T47D (cell line): ENCODE measurements around the gene TMUB1.
"Not testable (repeated sequence)": the region's sequence is repeated elsewhere in the genome, so short reads cannot be mapped to it uniquely, and the experiment has no call there.

ENCODE experiments used
- DNase-seq, 2 experiments: peaks; one replicate each; pipeline versions ENCODE4 v3.0.0 to v3.0.0-alpha.2; 2011 to 2012; ENCODE audit warnings: low read depth in 1 of 2, low spot score in 1 of 2
- JUND ChIP-seq: IDR thresholded peaks from 2 replicates; pipeline ENCODE4 v1.6.1; 2012; ENCODE audit warnings: low read depth
- in situ Hi-C: cut with HindIII; loops from 2 replicates; pipeline ENCODE4 v1.10.0; 2016; ENCODE audit warnings: low sequenced_read_pairs, low pct_unique_long_range_greater_than_20kb

Gene TMUB1

GRCh38 chr7:151053751-151054150, 29.5 kb downstream of the TMUB1 start:
- DNase-seq, result no peak
- in situ Hi-C loops, result no loop called here
- no peak for TF ChIP-seq JUND

DNA sequence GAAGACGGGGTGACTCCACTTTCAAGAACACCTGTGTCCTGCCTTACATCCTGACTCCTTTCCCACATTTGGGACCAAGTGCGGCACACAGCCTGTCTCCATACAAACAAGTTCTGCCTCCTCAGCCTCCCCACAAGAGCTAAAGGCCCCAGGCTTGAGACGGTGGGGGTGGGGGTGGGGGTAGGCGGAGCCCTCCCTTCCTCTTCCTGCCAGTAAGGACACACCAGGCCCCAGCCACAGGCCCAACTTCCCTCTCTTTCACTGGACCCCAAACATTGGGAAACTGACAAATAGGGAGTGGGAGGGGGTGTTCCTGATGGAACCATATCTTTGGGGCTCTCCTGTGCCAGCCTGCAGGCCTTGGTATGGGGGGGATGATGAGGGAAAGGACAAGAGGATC, 30.2 kb downstream of the TMUB1 start:
- DNase-seq, result no peak
- in situ Hi-C loops, result no loop called here
- no peak for TF ChIP-seq JUND

- no peak for TF ChIP-seq JUND
- DNase-seq, result no peak
- in situ Hi-C loops, result no loop called here
Observed at GRCh38 chr7:151051108-151051507, 32.2 kb downstream of the TMUB1 start.

- TF ChIP-seq JUND, result no peak
- no peak for DNase-seq
- in situ Hi-C loops, result no loop called here
Observed at GRCh38 chr7:151048911-151049463, 34.3 kb downstream of the TMUB1 start.

- DNase-seq, result no peak
- TF ChIP-seq JUND, result no peak
Observed at GRCh38 chr7:151047976-151048815, 35.1 kb downstream of the TMUB1 start, which contains the start of gene ASIC3. Gene ASIC3, plus strand, starts transcription at chr7:151048531. Its CDS starts 355 bp downstream, at chr7:151048886.

GRCh38 chr7:151046603-151047573, 36.4 kb downstream of the TMUB1 start:
- TF ChIP-seq JUND, result no peak
- DNase-seq, result peak; percentile 28 to 47
- in situ Hi-C loops, result no loop called here

More at GRCh38 chr7:151047976-151048815, 35.1 kb downstream of the TMUB1 start, which contains the start of gene ASIC3:
- in situ Hi-C loops, result no loop called here

DNA sequence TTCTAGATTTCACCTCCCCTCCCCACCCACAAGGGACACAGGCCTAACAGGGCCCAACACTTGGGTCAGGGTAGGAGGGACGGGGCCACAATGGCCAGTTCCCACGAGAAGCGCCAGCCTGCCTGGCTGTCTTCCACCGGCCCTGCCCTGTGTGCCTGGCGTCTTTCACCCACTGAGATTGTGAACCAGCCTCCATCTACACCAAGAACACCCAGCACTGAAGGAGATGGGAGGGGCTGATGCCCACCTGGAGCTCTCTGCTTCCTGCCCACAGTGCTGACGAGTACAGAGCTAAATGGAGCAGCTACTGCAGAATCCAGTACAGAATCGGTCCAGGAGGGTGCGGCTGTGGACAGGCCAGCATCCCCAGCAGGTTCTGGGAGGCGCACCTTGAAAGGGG, 37.3 kb downstream of the TMUB1 start:
- no peak for TF ChIP-seq JUND
- DNase-seq, result no peak
- in situ Hi-C loops, result no loop called here

DNA sequence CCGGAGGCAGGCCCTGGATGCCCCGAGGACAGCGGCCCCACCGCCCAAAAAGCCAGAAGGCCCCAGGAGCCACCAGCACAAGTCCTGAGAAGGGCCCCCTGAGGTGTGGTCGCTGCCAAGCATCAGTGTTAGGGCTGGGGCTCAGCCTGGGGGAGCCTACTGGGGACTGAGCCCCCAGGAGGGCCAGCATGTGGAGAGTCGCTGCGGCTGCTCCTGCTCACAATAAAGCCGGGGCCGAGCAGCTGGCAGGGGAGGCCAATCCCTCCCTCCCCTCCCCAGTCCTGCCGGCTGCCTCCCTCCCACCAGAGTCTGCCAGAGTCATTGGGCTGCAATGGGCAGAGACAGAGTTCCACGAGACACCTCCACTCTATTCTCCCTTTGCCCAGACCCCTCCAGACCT, 38.0 kb downstream of the TMUB1 start:
- no peak for DNase-seq
- in situ Hi-C loops, result no loop called here
- no peak for TF ChIP-seq JUND

DNA sequence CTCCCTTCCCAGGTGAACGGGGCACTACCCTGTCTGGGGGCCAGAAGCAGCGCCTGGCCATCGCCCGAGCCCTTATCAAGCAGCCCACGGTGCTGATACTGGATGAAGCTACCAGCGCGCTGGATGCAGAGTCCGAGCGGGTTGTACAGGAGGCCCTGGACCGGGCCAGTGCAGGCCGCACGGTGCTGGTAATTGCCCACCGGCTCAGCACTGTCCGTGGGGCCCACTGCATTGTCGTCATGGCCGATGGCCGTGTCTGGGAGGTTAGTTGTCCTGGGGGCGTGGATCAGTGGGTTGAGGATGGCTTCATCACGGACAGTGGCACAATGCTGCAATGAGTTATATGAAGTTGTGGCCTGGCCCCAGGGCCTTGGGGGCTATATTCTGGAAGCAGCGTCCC, 39.3 kb downstream of the TMUB1 start:
- no peak for TF ChIP-seq JUND
- in situ Hi-C loops, result no loop called here
- no peak for DNase-seq

- in situ Hi-C loops, DNase-seq: not testable (repeated sequence)
Observed at GRCh38 chr7:151043449-151043848, 39.8 kb downstream of the TMUB1 start.

GRCh38 chr7:151040616-151041375, 42.5 kb downstream of the TMUB1 start:
- in situ Hi-C loops, result no loop called here
- TF ChIP-seq JUND, result no peak
- DNase-seq, result no peak
